Esophagus mucosa (tissue), 1 donor: ENCODE measurements around the gene DCST1. TPM values are rescaled to one million over a fixed set of nuclear protein-coding genes. Genes with fewer than 3 reads are reported as not detected.
"Not testable (repeated sequence)": the region's sequence is repeated elsewhere in the genome, so short reads cannot be mapped to it uniquely, and the experiment has no call there.

ENCODE experiments used
- ATAC-seq: fragments of 200-7000 bp; cut with Tn5 transposase; one replicate; pipeline ENCODE4 v1.9.1; 2020
- total RNA-seq: library from RNA; stranded (reverse); gene quantifications from one replicate; pipeline ENCODE4 v1.2.4, GENCODE V29; 2023
- donor health status: DM: yes; HTN: yes; CAD: no.

Gene DCST1
- total RNA-seq: 0.32 TPM

GRCh38 chr1:155033524-155033923 lies at the start of gene DCST1, which contains the start of gene DCST2:
Gene DCST1 (plus strand): TSS chr1:155033824. CDS start chr1:155034037, 213 bp downstream.
Gene DCST2 (minus strand): TSS chr1:155033781. CDS start chr1:155033701, 80 bp downstream.
- no peak for ATAC-seq

GRCh38 chr1:154986736-154987135 lies 46.9 kb upstream of the DCST1 start:
- not testable (repeated sequence) for ATAC-seq

- no peak for ATAC-seq
These were observed 46.3 kb upstream of the DCST1 start for GRCh38 chr1:154987326-154987725.

- ATAC-seq: no peak
These were observed 45.3 kb upstream of the DCST1 start for GRCh38 chr1:154988058-154988954.

- ATAC-seq: no peak
These were observed 44.3 kb upstream of the DCST1 start for GRCh38 chr1:154989195-154989860.

- ATAC-seq: no peak
These were observed 43.3 kb upstream of the DCST1 start for GRCh38 chr1:154990276-154990675.

- ATAC-seq: peak; percentile 5
These were observed 40.7 kb upstream of the DCST1 start for GRCh38 chr1:154992721-154993571.

GRCh38 chr1:154993572-154994268 lies 39.9 kb upstream of the DCST1 start, which contains the start of gene LENEP:
Gene LENEP (plus strand): TSS chr1:154993586. CDS start chr1:154993608, 22 bp downstream.
- ATAC-seq: no peak

- ATAC-seq: no peak
These were observed 39.4 kb upstream of the DCST1 start for GRCh38 chr1:154994269-154994587.

GRCh38 chr1:154994591-154994990 lies 39.0 kb upstream of the DCST1 start:
- no peak for ATAC-seq

GRCh38 chr1:154995301-154995983 lies 38.2 kb upstream of the DCST1 start:
- not testable (repeated sequence) for ATAC-seq

- ATAC-seq: no peak
These were observed 36.5 kb upstream of the DCST1 start for GRCh38 chr1:154996966-154997701.

- ATAC-seq: no peak
These were observed 35.3 kb upstream of the DCST1 start for GRCh38 chr1:154998201-154998780.

GRCh38 chr1:154998818-154999570 lies 34.6 kb upstream of the DCST1 start:
- ATAC-seq: no peak

- no peak for ATAC-seq
These were observed 33.8 kb upstream of the DCST1 start for GRCh38 chr1:154999571-155000410.

- no peak for ATAC-seq
These were observed 33.3 kb upstream of the DCST1 start for GRCh38 chr1:155000411-155000725.

- ATAC-seq: peak; percentile 79
These were observed 32.7 kb upstream of the DCST1 start for GRCh38 chr1:155000726-155001424.

- no peak for ATAC-seq
These were observed 32.3 kb upstream of the DCST1 start for GRCh38 chr1:155001425-155001674.
